Neutrophil (primary cell): Measurements from ENCODE around the gene GK.
"Not testable (repeated sequence)": the region's sequence is repeated elsewhere in the genome, so short reads cannot be mapped to it uniquely, and the experiment has no call there.

Source experiments
- H3K27ac ChIP-seq: fragments of 200-600 bp; sonication (generic); 2 replicates; pipeline ENCODE4 v1.5.1; 2016; ENCODE audit warnings: mild to moderate bottlenecking, moderate library complexity
- H3K27me3 ChIP-seq: fragments of 200-600 bp; sonication (generic); 2 replicates; pipeline ENCODE4 v1.6.0; 2016; ENCODE audit warnings: mild to moderate bottlenecking
- H3K36me3 ChIP-seq: fragments of 200-600 bp; sonication (generic); 2 replicates; pipeline ENCODE4 v1.5.1; 2017
- H3K4me1 ChIP-seq, 2 experiments: fragments of 200-600 bp in 1 of 2; sonication (generic) in 1 of 2; 1 replicate in 1 of 2; 2 replicates in 1 of 2; pipeline versions ENCODE4 v1.5.1 to v1.6.1; 2013 to 2016; ENCODE audit warnings: low read depth in 1 of 2, low read length in 1 of 2, mild to moderate bottlenecking in 1 of 2, moderate library complexity in 1 of 2; ENCODE audit not compliant: control insufficient read depth in 1 of 2, insufficient read depth in 1 of 2
- H3K4me3 ChIP-seq, 2 experiments: fragments of 200-600 bp in 1 of 2; sonication (generic) in 1 of 2; 1 replicate in 1 of 2; 2 replicates in 1 of 2; pipeline ENCODE4 v1.5.1; 2013 to 2016; ENCODE audit warnings: low read depth in 1 of 2, low read length in 1 of 2, mild to moderate bottlenecking in 1 of 2, moderate library complexity in 1 of 2
- H3K9me3 ChIP-seq: fragments of 200-600 bp; sonication (generic); 2 replicates; pipeline ENCODE4 v1.5.1; 2016
- CTCF ChIP-seq: fragments of 200-600 bp; sonication (generic); IDR thresholded peaks from 2 replicates; pipeline ENCODE4 v1.5.1; 2016; ENCODE audit warnings: antibody characterized with exemption

GK gene

GRCh38 chrX:30665471-30665870 lies 12.2 kb downstream of the GK start:
- Histone ChIP-seq H3K9me3 (no peaks in the 10 kb centered on the region), H3K4me3 (no peak overlapping the region), H3K27me3 (no peaks in the 10 kb centered on the region), H3K27ac (no peak overlapping the region), H3K36me3 (peaks cover 40% of the 10 kb centered on the region), H3K4me1 (peaks cover under 1 to 8% of the 10 kb centered on the region in 2 experiments)
- TF ChIP-seq CTCF, result no peak

- Histone ChIP-seq H3K9me3 (no peaks in the 10 kb centered on the region), H3K27ac (no peak overlapping the region), H3K36me3 (peaks cover 44% of the 10 kb centered on the region), H3K4me3 (no peak overlapping the region), H3K4me1 (peaks cover 0 to 2% of the 10 kb centered on the region in 2 experiments), H3K27me3 (no peaks in the 10 kb centered on the region)
- no peak for TF ChIP-seq CTCF
Observed at GRCh38 chrX:30666094-30666493, 12.9 kb downstream of the GK start.

- TF ChIP-seq CTCF, result no peak
- H3K27ac ChIP-seq, result no peak overlapping the region
- no peaks in the 10 kb centered on the region for H3K9me3 ChIP-seq
- H3K4me1 ChIP-seq, result no peaks in the 10 kb centered on the region
- H3K27me3 ChIP-seq, result no peaks in the 10 kb centered on the region
- peaks cover 54% of the 10 kb centered on the region for H3K36me3 ChIP-seq
- no peak overlapping the region for H3K4me3 ChIP-seq
Observed at GRCh38 chrX:30668581-30668980, 15.4 kb downstream of the GK start.

GRCh38 chrX:30671189-30671588 lies 18.0 kb downstream of the GK start:
- not testable (repeated sequence) for H3K4me1 ChIP-seq, H3K27me3 ChIP-seq, H3K9me3 ChIP-seq, H3K4me3 ChIP-seq
- peak overlapping the region; percentile 33 for H3K27ac ChIP-seq
- peaks cover 44% of the 10 kb centered on the region for H3K36me3 ChIP-seq

GRCh38 chrX:30673127-30673796 lies 20.0 kb downstream of the GK start:
- Histone ChIP-seq H3K36me3 (peaks cover 46% of the 10 kb centered on the region), H3K4me3 (no peak overlapping the region), H3K27me3 (no peaks in the 10 kb centered on the region), H3K4me1 (no peaks in the 10 kb centered on the region), H3K9me3 (no peaks in the 10 kb centered on the region), H3K27ac (peak overlapping the region; percentile 6)
- TF ChIP-seq CTCF, result no peak

- TF ChIP-seq CTCF, result no peak
- H3K36me3 ChIP-seq, result peaks cover 39% of the 10 kb centered on the region
- peak overlapping the region; percentile 6 for H3K27ac ChIP-seq
- no peaks in the 10 kb centered on the region for H3K27me3 ChIP-seq
- H3K4me3 ChIP-seq, result no peak overlapping the region
- H3K4me1 ChIP-seq, result no peaks in the 10 kb centered on the region
- no peaks in the 10 kb centered on the region for H3K9me3 ChIP-seq
Observed at GRCh38 chrX:30673884-30674598, 20.8 kb downstream of the GK start.
